Panc1 (cell line): ENCODE results near the gene KCNQ2.

Source experiments
- POLR2AphosphoS5 ChIP-seq: IDR thresholded peaks from 2 replicates; pipeline ENCODE4 v1.6.1; 2012; ENCODE audit warnings: mild to moderate bottlenecking, low read depth, low read length, moderate library complexity
- TF ChIP-seq, protein P1 (sequence below): fragments of 450-650 bp; IDR thresholded peaks from 2 replicates; pipeline ENCODE4 v1.5.1; 2017; ENCODE audit warnings: mild to moderate bottlenecking

DNA sequence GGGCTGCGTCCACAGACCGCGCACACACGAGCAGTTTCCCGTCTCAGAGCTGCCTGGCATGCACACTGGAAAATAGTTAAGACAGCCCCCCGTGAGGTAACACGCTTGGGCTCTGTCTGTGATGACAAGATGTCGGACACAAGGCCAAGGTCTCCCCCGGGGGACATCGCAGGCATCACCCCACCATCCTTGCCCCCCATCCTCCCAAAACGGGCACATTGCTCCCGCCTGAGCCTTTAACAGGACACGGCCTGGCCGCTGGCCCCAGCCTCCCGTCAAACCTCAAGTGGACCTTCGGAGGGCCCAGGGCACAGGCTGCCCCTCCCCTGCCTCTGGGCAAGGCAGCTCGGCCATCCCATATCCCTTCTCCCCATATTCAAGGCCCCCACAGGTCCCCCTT, 5.6 kb downstream of the KCNQ2 start:
- TF ChIP-seq, protein P1, sequence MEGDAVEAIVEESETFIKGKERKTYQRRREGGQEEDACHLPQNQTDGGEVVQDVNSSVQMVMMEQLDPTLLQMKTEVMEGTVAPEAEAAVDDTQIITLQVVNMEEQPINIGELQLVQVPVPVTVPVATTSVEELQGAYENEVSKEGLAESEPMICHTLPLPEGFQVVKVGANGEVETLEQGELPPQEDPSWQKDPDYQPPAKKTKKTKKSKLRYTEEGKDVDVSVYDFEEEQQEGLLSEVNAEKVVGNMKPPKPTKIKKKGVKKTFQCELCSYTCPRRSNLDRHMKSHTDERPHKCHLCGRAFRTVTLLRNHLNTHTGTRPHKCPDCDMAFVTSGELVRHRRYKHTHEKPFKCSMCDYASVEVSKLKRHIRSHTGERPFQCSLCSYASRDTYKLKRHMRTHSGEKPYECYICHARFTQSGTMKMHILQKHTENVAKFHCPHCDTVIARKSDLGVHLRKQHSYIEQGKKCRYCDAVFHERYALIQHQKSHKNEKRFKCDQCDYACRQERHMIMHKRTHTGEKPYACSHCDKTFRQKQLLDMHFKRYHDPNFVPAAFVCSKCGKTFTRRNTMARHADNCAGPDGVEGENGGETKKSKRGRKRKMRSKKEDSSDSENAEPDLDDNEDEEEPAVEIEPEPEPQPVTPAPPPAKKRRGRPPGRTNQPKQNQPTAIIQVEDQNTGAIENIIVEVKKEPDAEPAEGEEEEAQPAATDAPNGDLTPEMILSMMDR, result no peak
- no peak for TF ChIP-seq POLR2AphosphoS5
